ENCODE data around the gene ANGPTL8. TPM values are rescaled to one million over a fixed set of nuclear protein-coding genes. Genes with fewer than 3 reads are reported as not detected.

Gene ANGPTL8
- total and polyA plus RNA-seq, 12 donors: 0.33 to 10.0 (median 0.91) TPM; not detected in 4

GRCh38 chr19:11268783-11269267 is 29.4 kb downstream of the ANGPTL8 start:
- H3K36me3 ChIP-seq (replicated peaks in 1 of 2): no peaks in the 10 kb centered on the region
- peak; percentile 49 to 90 (median 70) for DNase-seq
- no peaks in the 10 kb centered on the region for H3K9me3 ChIP-seq (replicated peaks in 1 of 3)
- no peaks in the 10 kb centered on the region for H3K27me3 ChIP-seq
- H3K4me1 ChIP-seq (replicated peaks in 1 of 2): no peaks in the 10 kb centered on the region
- H3K27ac ChIP-seq: peak overlapping the region in 2 of 5 donors; percentile 7 to 65
- H3K4me3 ChIP-seq: no peak overlapping the region
- WGBS, 4 donors: 36 to 50% (median 48%) methylated on average over 9 to 10 of the region's 10 CpGs
- intact Hi-C loops (cut with DNase I): no loop called here
- no peak for TF ChIP-seq CTCF (IDR thresholded peaks at IDR 0.05)
- TF ChIP-seq POLR2A (IDR thresholded peaks at IDR 0.05): no peak

- Histone ChIP-seq H3K9me3 (replicated peaks in 1 of 3) (no peaks in the 10 kb centered on the region), H3K27me3 (no peaks in the 10 kb centered on the region), H3K4me1 (replicated peaks in 1 of 2) (no peaks in the 10 kb centered on the region), H3K36me3 (replicated peaks in 1 of 2) (no peaks in the 10 kb centered on the region), H3K4me3 (no peak overlapping the region), H3K27ac (peak overlapping the region in 2 of 5 donors; percentile 7 to 53)
- DNase-seq: no peak
- no peak for TF ChIP-seq CTCF (IDR thresholded peaks at IDR 0.05)
- TF ChIP-seq POLR2A (IDR thresholded peaks at IDR 0.05): no peak
- intact Hi-C loops (cut with DNase I): no loop called here
- 33 to 57% (median 51%) methylated on average over 7 of the region's 7 CpGs for WGBS, 4 donors
Observed at GRCh38 chr19:11269408-11269807, 30.0 kb downstream of the ANGPTL8 start.

- 47 to 90% (median 69%) methylated on average over 2 of the region's 2 CpGs for WGBS, 4 donors
- DNase-seq: no peak
- Histone ChIP-seq H3K9me3 (replicated peaks in 1 of 3) (no peaks in the 10 kb centered on the region), H3K27ac (no peak overlapping the region), H3K4me1 (replicated peaks in 1 of 2) (no peaks in the 10 kb centered on the region), H3K27me3 (no peaks in the 10 kb centered on the region), H3K36me3 (replicated peaks in 1 of 2) (no peaks in the 10 kb centered on the region), H3K4me3 (no peak overlapping the region)
- intact Hi-C loops (cut with DNase I): no loop called here
- TF ChIP-seq CTCF (IDR thresholded peaks at IDR 0.05) (no peak), POLR2A (IDR thresholded peaks at IDR 0.05) (no peak)
Observed at GRCh38 chr19:11273296-11273695, 33.9 kb downstream of the ANGPTL8 start.

GRCh38 chr19:11273989-11274388 is 34.6 kb downstream of the ANGPTL8 start:
- WGBS, 4 donors: 72 to 88% (median 80%) methylated on average over 4 to 5 of the region's 5 CpGs
- no peak overlapping the region for H3K27ac ChIP-seq
- DNase-seq: no peak
- intact Hi-C loops (cut with DNase I): no loop called here
- H3K9me3 ChIP-seq (replicated peaks in 1 of 3): no peaks in the 10 kb centered on the region
- H3K4me3 ChIP-seq: no peak overlapping the region
- H3K27me3 ChIP-seq: no peaks in the 10 kb centered on the region
- H3K4me1 ChIP-seq (replicated peaks in 1 of 2): no peaks in the 10 kb centered on the region
- H3K36me3 ChIP-seq (replicated peaks in 1 of 2): no peaks in the 10 kb centered on the region
- TF ChIP-seq POLR2A (IDR thresholded peaks at IDR 0.05): no peak
- no peak for TF ChIP-seq CTCF (IDR thresholded peaks at IDR 0.05)

Measured in adrenal gland (tissue), 12 donors.